Effector memory CD4-positive, alpha-beta T cell (primary cell): ENCODE results near the gene RAP2C.

Source experiments
- DNase-seq, 3 donors: peaks; one replicate each; pipeline ENCODE4 v3.0.0-alpha.2; 2020
- H3K27ac ChIP-seq: 2 replicates; pipeline ENCODE4 v1.7.0; 2013; ENCODE audit warnings: mild to moderate bottlenecking, low read length, moderate library complexity; ENCODE audit not compliant: insufficient read depth, poor library complexity, severe bottlenecking
- H3K27me3 ChIP-seq: replicated peaks from 2 replicates; pipeline ENCODE4 v1.7.0; 2013; ENCODE audit warnings: mild to moderate bottlenecking, low read length; ENCODE audit not compliant: insufficient read depth, control insufficient read depth, poor library complexity, severe bottlenecking
- H3K36me3 ChIP-seq: 2 replicates; pipeline ENCODE4 v1.7.0; 2013; ENCODE audit warnings: mild to moderate bottlenecking, low read length, moderate library complexity; ENCODE audit not compliant: control insufficient read depth, insufficient read depth
- H3K4me1 ChIP-seq: 2 replicates; pipeline ENCODE4 v1.7.0; 2013; ENCODE audit warnings: low read length, mild to moderate bottlenecking; ENCODE audit not compliant: control insufficient read depth, insufficient read depth, poor library complexity, severe bottlenecking
- H3K4me3 ChIP-seq: 2 replicates; pipeline ENCODE4 v1.7.0; 2013; ENCODE audit warnings: low read length, low read depth, mild to moderate bottlenecking; ENCODE audit not compliant: insufficient read depth, poor library complexity, severe bottlenecking
- H3K9me3 ChIP-seq: 2 replicates; pipeline ENCODE4 v1.7.0; 2013; ENCODE audit warnings: mild to moderate bottlenecking, low read length, moderate library complexity; ENCODE audit not compliant: control insufficient read depth
- total RNA-seq, 3 donors: gene quantifications; one replicate each; lab custom pipeline; 2026; lab: John Stamatoyannopoulos, UW

Gene RAP2C
- 65.4 to 105 (median 75.9) reads per million in 3 donors for total RNA-seq

DNA sequence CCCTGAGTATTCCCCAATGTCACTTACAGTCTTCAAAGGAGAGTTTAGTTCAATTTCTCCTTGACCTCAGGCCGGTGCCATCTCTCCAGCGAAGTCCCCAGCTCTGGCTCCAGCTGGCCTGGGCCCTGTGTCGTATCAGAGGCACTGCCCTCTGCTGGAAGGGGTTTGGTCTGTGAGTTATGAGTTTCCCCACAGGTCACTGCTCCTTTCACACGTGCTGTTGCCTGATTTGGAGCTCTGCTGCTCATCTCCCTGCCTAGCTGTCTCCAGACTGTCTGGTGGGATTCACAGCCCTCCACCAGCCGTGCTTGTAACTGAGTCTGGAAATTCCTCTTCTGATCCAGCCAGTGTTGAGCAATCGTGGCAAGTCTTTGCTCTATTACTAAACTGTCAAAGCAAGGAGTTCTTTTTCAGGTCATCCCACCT is at the start of gene RAP2C:
Gene RAP2C, minus strand, starts transcription at position 105 of the 426 bp plus-strand sequence. CDS start 2,179 bp downstream, outside the sequence.
- peak; percentile 15 to 49 (median 33) for DNase-seq
- Histone ChIP-seq H3K27me3 (no peaks in the 10 kb centered on the region), H3K9me3 (no peaks in the 10 kb centered on the region), H3K27ac (peak within 1 kb of the TSS; percentile 94), H3K4me1 (peaks cover 12% of the 10 kb centered on the region), H3K4me3 (peak within 1 kb of the TSS; percentile 73), H3K36me3 (no peaks in the 10 kb centered on the region)

DNA sequence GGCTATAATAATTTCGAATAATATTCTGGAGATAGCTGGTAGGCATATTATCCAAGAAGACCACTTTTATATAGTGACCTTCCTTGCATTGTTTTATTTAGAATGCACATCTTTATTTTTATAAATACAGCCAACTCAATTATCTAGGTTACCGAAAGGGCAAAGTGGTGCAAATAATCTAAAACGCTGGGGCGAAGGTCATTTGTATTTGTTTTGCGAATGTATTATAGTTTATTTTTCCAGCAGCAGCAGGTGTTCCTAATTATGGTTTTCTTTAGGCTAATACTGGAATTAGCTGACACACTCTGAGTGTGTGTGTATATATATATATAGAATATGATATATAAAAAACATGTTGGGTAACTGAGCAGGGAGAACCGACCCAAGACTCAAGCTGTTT is 48.1 kb upstream of the RAP2C start:
- no peak for DNase-seq

DNA sequence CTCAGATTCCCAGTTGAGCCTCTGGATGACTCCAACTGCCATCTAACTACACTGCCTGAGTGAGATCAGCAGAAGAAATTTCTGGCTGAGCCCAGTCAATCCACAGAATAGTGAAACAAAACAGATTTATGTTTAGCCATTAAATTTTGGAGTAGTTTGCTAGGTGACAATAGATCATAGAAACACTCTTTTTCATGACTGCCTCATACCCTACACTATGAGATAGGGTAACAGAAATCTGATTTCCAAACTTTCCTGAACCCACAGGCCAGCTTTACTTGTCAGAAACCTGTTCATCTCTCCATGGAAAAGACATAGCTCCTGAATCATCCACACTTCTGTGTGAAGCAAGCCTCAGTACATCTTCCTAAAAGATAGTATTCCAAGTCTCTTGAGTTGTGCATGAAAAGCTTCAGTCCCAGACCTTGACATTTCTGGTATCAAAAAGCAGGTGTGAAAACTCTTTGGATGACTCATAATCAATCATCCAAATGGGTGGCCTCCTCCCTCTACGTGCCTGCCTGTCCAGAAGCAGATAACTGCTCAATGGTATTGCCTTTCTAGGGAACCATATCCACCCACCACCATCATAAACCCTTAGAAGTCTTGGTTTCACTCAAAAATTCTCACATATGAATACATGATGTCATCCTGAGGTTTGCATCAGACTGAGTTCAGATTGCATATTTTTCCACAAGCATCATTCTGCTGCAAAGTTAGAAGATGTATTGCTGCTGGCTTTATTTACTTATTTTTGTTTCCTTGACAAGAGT is 47.5 kb upstream of the RAP2C start:
- no peak overlapping the region for H3K4me3 ChIP-seq
- DNase-seq, result no peak

More for the DNA sequence above, 48.1 kb upstream of the RAP2C start:
- Histone ChIP-seq H3K4me1 (no peaks in the 10 kb centered on the region), H3K9me3 (no peaks in the 10 kb centered on the region), H3K36me3 (no peaks in the 10 kb centered on the region), H3K27me3 (no peaks in the 10 kb centered on the region), H3K27ac (no peak overlapping the region), H3K4me3 (no peak overlapping the region)

DNA sequence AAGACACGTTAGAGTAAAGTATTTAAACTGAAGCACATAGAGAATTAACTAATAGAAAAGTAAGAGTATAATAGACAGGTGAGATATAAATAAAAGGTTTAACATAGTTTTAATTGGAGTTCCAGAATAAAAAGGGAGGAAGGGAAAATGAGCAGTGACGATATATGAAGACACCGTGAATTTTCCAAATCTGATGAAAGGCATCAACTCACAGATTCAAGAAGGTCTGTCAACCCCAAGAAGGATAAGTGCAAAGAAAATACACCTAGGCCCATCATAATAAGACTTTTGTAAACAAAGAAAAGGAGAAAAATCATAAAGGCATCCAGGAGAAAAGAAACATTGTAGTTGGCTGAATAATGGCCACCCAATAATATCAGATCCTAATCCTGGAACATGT is 43.9 kb upstream of the RAP2C start:
- no peak overlapping the region for H3K4me3 ChIP-seq
- no peaks in the 10 kb centered on the region for H3K36me3 ChIP-seq
- H3K27ac ChIP-seq, result no peak overlapping the region
- no peaks in the 10 kb centered on the region for H3K4me1 ChIP-seq
- H3K9me3 ChIP-seq, result no peaks in the 10 kb centered on the region
- DNase-seq, result no peak
- no peaks in the 10 kb centered on the region for H3K27me3 ChIP-seq

More for the DNA sequence above, 47.5 kb upstream of the RAP2C start:
- Histone ChIP-seq H3K27ac (no peak overlapping the region), H3K4me1 (no peaks in the 10 kb centered on the region), H3K36me3 (no peaks in the 10 kb centered on the region), H3K9me3 (no peaks in the 10 kb centered on the region), H3K27me3 (no peaks in the 10 kb centered on the region)

GRCh38 chrX:132258509-132258908 is 39.3 kb upstream of the RAP2C start:
- H3K4me1 ChIP-seq, result no peaks in the 10 kb centered on the region
- H3K36me3 ChIP-seq, result no peaks in the 10 kb centered on the region
- no peak for DNase-seq
- H3K4me3 ChIP-seq, result no peak overlapping the region
- H3K9me3 ChIP-seq, result no peaks in the 10 kb centered on the region
- H3K27me3 ChIP-seq, result no peaks in the 10 kb centered on the region
- no peak overlapping the region for H3K27ac ChIP-seq

GRCh38 chrX:132257116-132257515 is 37.9 kb upstream of the RAP2C start:
- H3K4me1 ChIP-seq, result no peaks in the 10 kb centered on the region
- H3K27me3 ChIP-seq, result no peaks in the 10 kb centered on the region
- no peak overlapping the region for H3K27ac ChIP-seq
- H3K4me3 ChIP-seq, result no peak overlapping the region
- no peaks in the 10 kb centered on the region for H3K9me3 ChIP-seq
- DNase-seq, result no peak
- H3K36me3 ChIP-seq, result no peaks in the 10 kb centered on the region

DNA sequence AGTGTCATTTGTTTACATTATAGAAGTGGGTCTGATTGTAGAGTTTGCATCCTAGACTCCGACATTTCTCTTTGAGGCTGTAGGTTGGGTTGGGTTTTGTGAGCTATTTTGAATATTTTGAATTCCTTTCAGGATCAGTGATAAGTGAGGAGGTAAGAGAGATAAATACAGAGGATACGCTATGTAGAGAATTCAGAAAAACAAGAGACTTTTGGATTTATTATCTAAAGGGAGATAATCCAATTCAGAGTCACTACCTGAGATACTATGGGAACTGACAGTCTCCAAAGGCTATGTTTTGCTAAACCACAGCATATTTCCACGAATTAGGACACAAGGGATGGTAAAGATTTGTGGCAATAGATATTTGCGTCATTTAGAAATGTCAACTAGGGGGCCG is 16.9 kb upstream of the RAP2C start:
- Histone ChIP-seq H3K36me3 (no peaks in the 10 kb centered on the region), H3K9me3 (no peaks in the 10 kb centered on the region), H3K4me3 (no peak overlapping the region), H3K27ac (no peak overlapping the region), H3K27me3 (no peaks in the 10 kb centered on the region), H3K4me1 (no peaks in the 10 kb centered on the region)
- no peak for DNase-seq

- Histone ChIP-seq H3K27ac (no peak overlapping the region), H3K4me3 (no peak overlapping the region), H3K36me3 (no peaks in the 10 kb centered on the region), H3K27me3 (no peaks in the 10 kb centered on the region), H3K9me3 (no peaks in the 10 kb centered on the region), H3K4me1 (no peaks in the 10 kb centered on the region)
- no peak for DNase-seq
These were observed 16.2 kb upstream of the RAP2C start for GRCh38 chrX:132235488-132235887.

DNA sequence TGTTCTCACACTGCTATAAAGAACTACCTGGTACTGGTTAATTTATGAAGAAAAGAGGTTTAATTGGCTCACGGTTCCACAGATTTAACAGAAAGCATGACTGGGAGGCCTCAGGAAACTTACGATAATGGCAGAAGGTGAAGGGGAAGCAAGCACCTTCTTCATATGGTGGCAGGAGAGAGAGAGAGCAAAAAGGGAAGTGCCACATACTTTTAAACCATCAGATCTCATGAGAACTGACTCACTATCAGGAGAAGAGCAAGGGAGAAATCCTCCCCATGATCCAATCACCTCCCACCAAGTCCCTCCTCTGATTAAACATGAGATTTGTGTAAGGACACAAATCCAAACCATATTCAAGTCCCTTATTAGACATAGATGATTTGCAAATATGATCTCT is 12.3 kb upstream of the RAP2C start:
- DNase-seq, result no peak

GRCh38 chrX:132227383-132228112 is 8.3 kb upstream of the RAP2C start:
- no peak for DNase-seq
- no peaks in the 10 kb centered on the region for H3K4me1 ChIP-seq
- no peaks in the 10 kb centered on the region for H3K9me3 ChIP-seq
- no peaks in the 10 kb centered on the region for H3K36me3 ChIP-seq
- H3K27ac ChIP-seq, result no peak overlapping the region
- H3K4me3 ChIP-seq, result no peak overlapping the region
- no peaks in the 10 kb centered on the region for H3K27me3 ChIP-seq

More for the DNA sequence above, 12.3 kb upstream of the RAP2C start:
- Histone ChIP-seq H3K4me3 (no peak overlapping the region), H3K27me3 (no peaks in the 10 kb centered on the region), H3K36me3 (no peaks in the 10 kb centered on the region), H3K9me3 (no peaks in the 10 kb centered on the region), H3K4me1 (no peaks in the 10 kb centered on the region), H3K27ac (no peak overlapping the region)
